Sigmoid colon (tissue), 7 donors: ENCODE data around the gene TTC4. TPM values are rescaled to one million over a fixed set of nuclear protein-coding genes. Genes with fewer than 3 reads are reported as not detected.

ENCODE experiments used
- DNase-seq: peaks from one replicate; pipeline ENCODE4 v3.0.0-alpha.2; 2019
- H3K27ac ChIP-seq, 4 donors: fragments of 200-600 bp; sonication (generic); one replicate each; pipeline ENCODE4 v1.5.1; 2016 to 2019; ENCODE audit warnings: mild to moderate bottlenecking in 1 of 4
- H3K27me3 ChIP-seq, 3 donors: fragments of 200-600 bp; sonication (generic); one replicate each; pipeline ENCODE4 v1.5.1; 2019; ENCODE audit warnings: mild to moderate bottlenecking in 1 of 3
- H3K36me3 ChIP-seq, 4 donors: fragments of 200-600 bp; sonication (generic); one replicate each; pipeline ENCODE4 v1.5.1; 2016 to 2019
- H3K4me1 ChIP-seq, 4 donors: fragments of 200-600 bp; sonication (generic); one replicate each; pipeline ENCODE4 v1.5.1; 2017 to 2019
- H3K4me3 ChIP-seq, 4 donors: fragments of 200-600 bp; sonication (generic); one replicate each; pipeline ENCODE4 v1.5.1; 2017 to 2019; ENCODE audit warnings: mild to moderate bottlenecking in 2 of 4, moderate library complexity in 1 of 4
- H3K9me3 ChIP-seq, 4 donors: fragments of 200-600 bp in 3 of 4; sonication (generic) in 3 of 4; one replicate each; pipeline versions ENCODE4 v1.5.1 to v1.6.1; 2013 to 2019
- CTCF ChIP-seq, 4 experiments: fragments of 450-650 bp in 3 of 4; fragments of 200-600 bp in 1 of 4; IDR thresholded peaks; one replicate each; pipeline ENCODE4 v1.5.1; 2016 to 2019; ENCODE audit warnings: antibody characterized with exemption in 4 of 4, mild to moderate bottlenecking in 3 of 4, moderate library complexity in 2 of 4
- EP300 ChIP-seq, 4 donors: sonication (generic); formaldehyde crosslinking; IDR thresholded peaks; one replicate each; pipeline ENCODE4 v1.6.1; 2017; ENCODE audit warnings: antibody characterized with exemption in 4 of 4
- POLR2A ChIP-seq, 2 donors: fragments of 450-650 bp; IDR thresholded peaks; one replicate each; pipeline ENCODE4 v1.6.1; 2016; ENCODE audit warnings: antibody characterized with exemption in 2 of 2, mild to moderate bottlenecking in 2 of 2, moderate library complexity in 2 of 2
- POLR2AphosphoS5 ChIP-seq, 4 donors: sonication (generic); formaldehyde crosslinking; IDR thresholded peaks; one replicate each; pipeline ENCODE4 v1.6.1; 2017; ENCODE audit warnings: antibody characterized with exemption in 4 of 4
- WGBS, 2 donors: extraction: QIAGEN DNeasy Blood & Tissue Kit; methylation state at CpG; one replicate each; pipeline ENCODE4 v1.1.7; 2013; 5-methylcytosine and 5-hydroxymethylcytosine counted together
- intact Hi-C: fragments of 100-400 bp; cut with DNase I; formaldehyde crosslinking; loops from one replicate; pipeline ENCODE4 v1.15.1; 2023
- polyA plus RNA-seq, 3 donors: library from polyadenylated mRNA; stranded (reverse); fragments of 200-250 nt; gene quantifications; one replicate each; pipeline ENCODE4 v1.2.3, GENCODE V29; 2013
- total RNA-seq, 4 donors: library from RNA; depleted of rRNA; stranded (reverse); fragments of >200 nt; gene quantifications; one replicate each; pipeline ENCODE4 v1.1.0, GENCODE V29; 2016
- donor health status: healthy with polysubstance abuse.
- donor health status: Bipolar disorder and iron deficiency.
- donor health status: healthy.

TTC4 gene
- total and polyA plus RNA-seq, 7 donors, result 7.6 to 33.4 (median 15.0) TPM

GRCh38 chr1:54681358-54681757 lies 34.3 kb upstream of the TTC4 start:
- no peak overlapping the region for H3K4me3 ChIP-seq
- no peaks in the 10 kb centered on the region for H3K9me3 ChIP-seq
- H3K4me1 ChIP-seq, result peaks cover 0 to 7% (median 3%) of the 10 kb centered on the region in 4 donors
- DNase-seq, result no peak
- no peaks in the 10 kb centered on the region for H3K27me3 ChIP-seq
- intact Hi-C loops, result no loop called here
- TF ChIP-seq EP300 (IDR thresholded peaks at IDR 0.05) (no peak), POLR2AphosphoS5 (IDR thresholded peaks at IDR 0.05) (no peak), CTCF (IDR thresholded peaks at IDR 0.05) (no peak), POLR2A (IDR thresholded peaks at IDR 0.05) (no peak)
- H3K27ac ChIP-seq, result no peak overlapping the region
- no peaks in the 10 kb centered on the region for H3K36me3 ChIP-seq

GRCh38 chr1:54683453-54683852 lies 32.2 kb upstream of the TTC4 start:
- DNase-seq, result no peak
- Histone ChIP-seq H3K27ac (no peak overlapping the region), H3K4me3 (no peak overlapping the region), H3K27me3 (no peaks in the 10 kb centered on the region), H3K9me3 (no peaks in the 10 kb centered on the region), H3K4me1 (peaks cover 0 to 7% (median 3%) of the 10 kb centered on the region in 4 donors), H3K36me3 (no peaks in the 10 kb centered on the region)
- 85 to 87% methylated on average over 6 of the region's 6 CpGs for WGBS, 2 donors
- intact Hi-C loops, result no loop called here
- TF ChIP-seq POLR2A (IDR thresholded peaks at IDR 0.05), result no peak
- no peak for TF ChIP-seq EP300 (IDR thresholded peaks at IDR 0.05)

GRCh38 chr1:54685335-54685905 lies 30.2 kb upstream of the TTC4 start:
- H3K27me3 ChIP-seq, result no peaks in the 10 kb centered on the region
- no peak for DNase-seq
- WGBS, 2 donors, result 93 to 95% methylated on average over 4 of the region's 4 CpGs
- H3K36me3 ChIP-seq, result no peaks in the 10 kb centered on the region
- TF ChIP-seq EP300 (IDR thresholded peaks at IDR 0.05), result no peak
- no peak for TF ChIP-seq CTCF (IDR thresholded peaks at IDR 0.05)
- no peak for TF ChIP-seq POLR2AphosphoS5 (IDR thresholded peaks at IDR 0.05)
- no peak for TF ChIP-seq POLR2A (IDR thresholded peaks at IDR 0.05)
- H3K27ac ChIP-seq, result no peak overlapping the region
- intact Hi-C loops, result no loop called here
- peaks cover 0 to 7% (median 3%) of the 10 kb centered on the region in 4 donors for H3K4me1 ChIP-seq
- no peak overlapping the region for H3K4me3 ChIP-seq
- no peaks in the 10 kb centered on the region for H3K9me3 ChIP-seq

GRCh38 chr1:54686155-54686554 lies 29.5 kb upstream of the TTC4 start:
- Histone ChIP-seq H3K4me1 (peaks cover 0 to 5% (median 1%) of the 10 kb centered on the region in 4 donors), H3K4me3 (no peak overlapping the region), H3K27me3 (no peaks in the 10 kb centered on the region), H3K27ac (no peak overlapping the region), H3K9me3 (no peaks in the 10 kb centered on the region), H3K36me3 (no peaks in the 10 kb centered on the region)
- no peak for TF ChIP-seq EP300 (IDR thresholded peaks at IDR 0.05)
- no peak for TF ChIP-seq POLR2AphosphoS5 (IDR thresholded peaks at IDR 0.05)
- no peak for TF ChIP-seq POLR2A (IDR thresholded peaks at IDR 0.05)
- no peak for TF ChIP-seq CTCF (IDR thresholded peaks at IDR 0.05)
- WGBS, 2 donors, result 93% methylated on average over 11 of the region's 11 CpGs
- DNase-seq, result no peak
- intact Hi-C loops, result no loop called here

GRCh38 chr1:54694771-54695170 lies 20.9 kb upstream of the TTC4 start:
- H3K9me3 ChIP-seq, result no peaks in the 10 kb centered on the region
- intact Hi-C loops, result no loop called here
- DNase-seq, result no peak
- TF ChIP-seq CTCF (IDR thresholded peaks at IDR 0.05), result no peak
- TF ChIP-seq POLR2A (IDR thresholded peaks at IDR 0.05), result no peak
- no peak for TF ChIP-seq EP300 (IDR thresholded peaks at IDR 0.05)
- TF ChIP-seq POLR2AphosphoS5 (IDR thresholded peaks at IDR 0.05), result no peak
- H3K27ac ChIP-seq, result no peak overlapping the region
- peaks cover 0 to 20% (median 0%) of the 10 kb centered on the region in 4 donors for H3K36me3 ChIP-seq
- 89 to 93% methylated on average over 8 of the region's 8 CpGs for WGBS, 2 donors
- no peaks in the 10 kb centered on the region for H3K4me1 ChIP-seq
- no peaks in the 10 kb centered on the region for H3K27me3 ChIP-seq
- no peak overlapping the region for H3K4me3 ChIP-seq
